ENCODE results near the gene TCERG1.

TCERG1 gene

DNA sequence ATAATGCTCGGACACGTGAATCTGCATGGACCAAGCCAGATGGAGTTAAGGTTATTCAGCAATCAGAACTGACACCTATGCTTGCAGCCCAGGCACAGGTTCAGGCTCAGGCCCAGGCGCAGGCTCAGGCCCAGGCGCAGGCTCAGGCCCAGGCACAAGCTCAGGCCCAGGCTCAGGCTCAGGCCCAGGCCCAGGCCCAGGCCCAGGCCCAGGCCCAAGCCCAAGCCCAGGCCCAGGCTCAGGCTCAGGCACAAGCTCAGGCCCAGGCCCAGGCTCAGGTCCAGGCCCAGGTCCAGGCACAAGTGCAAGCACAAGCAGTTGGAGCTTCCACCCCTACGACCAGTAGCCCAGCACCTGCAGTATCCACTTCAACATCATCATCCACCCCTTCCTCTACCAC lies 11.8 kb downstream of the TCERG1 start:
- no peak for DNase-seq

DNA sequence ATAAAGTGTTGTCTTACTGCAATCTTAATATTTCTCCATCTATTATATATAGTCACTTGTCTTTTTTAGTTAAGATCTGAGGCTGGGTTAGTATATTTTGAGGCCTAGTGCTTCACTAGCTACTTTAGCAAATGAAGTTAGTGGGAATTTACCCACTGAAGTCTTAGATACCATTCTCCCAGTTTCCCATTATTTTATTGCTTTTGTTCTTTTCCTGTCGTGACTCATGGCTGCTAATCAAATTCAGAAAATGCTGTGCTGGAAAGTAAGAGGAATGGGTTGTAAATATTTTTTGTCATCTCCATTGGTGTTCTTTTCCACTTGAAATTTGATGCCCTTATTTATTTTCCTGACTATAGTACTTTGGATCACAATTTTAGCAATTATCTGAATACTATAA lies 14.2 kb downstream of the TCERG1 start:
- DNase-seq, result no peak

DNA sequence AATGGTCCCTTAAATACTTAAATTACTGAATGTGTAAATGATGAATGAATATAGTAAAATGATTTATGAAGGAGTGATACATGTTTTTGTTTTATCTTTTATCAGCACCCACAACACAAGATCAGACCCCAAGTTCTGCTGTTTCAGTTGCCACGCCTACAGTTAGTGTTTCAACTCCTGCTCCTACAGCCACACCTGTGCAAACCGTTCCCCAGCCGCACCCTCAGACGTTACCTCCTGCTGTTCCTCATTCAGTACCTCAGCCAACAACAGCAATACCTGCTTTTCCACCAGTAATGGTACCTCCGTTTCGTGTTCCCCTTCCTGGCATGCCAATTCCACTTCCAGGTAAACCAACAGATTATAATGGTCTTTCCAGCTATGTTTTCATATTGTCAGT lies 16.3 kb downstream of the TCERG1 start:
- DNase-seq, result no peak

DNA sequence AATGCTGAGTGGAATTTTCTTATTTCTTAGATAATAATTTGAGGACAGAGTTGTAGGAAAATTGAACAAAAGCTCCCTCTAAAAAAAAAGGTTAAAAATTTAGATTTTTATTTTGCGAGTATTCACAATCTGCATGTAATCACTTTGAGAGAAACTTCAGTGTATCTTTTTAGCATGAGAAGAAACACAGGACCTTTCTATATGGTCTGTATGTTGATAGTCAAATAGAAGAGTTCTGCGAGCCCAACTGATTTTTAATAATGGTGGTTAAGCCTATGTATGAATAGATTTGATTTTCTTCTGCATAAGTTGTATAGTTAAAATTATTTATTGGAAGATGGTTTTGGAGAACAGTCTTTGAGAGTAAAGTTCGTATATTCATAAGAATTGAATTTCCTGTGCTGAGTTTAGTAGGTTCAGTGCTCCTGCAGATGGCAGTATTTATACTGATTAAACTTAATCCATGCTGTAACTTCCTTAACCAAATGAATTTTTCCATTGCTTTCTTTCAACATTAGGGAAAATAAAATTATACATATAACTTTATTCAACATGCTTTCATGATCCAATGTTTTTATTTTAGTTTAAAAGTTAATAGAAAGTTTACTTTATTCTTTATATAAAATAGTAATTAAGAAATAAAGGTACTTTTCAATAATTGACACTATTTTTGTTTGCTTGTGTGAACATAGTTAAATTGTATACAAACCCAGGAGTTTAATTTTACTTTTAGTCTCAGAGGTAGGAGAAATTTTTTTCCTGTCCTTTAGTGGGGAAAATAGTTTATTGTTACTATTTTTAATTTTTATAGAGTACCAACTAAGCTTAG lies 19.6 kb downstream of the TCERG1 start:
- peak; percentile 45 to 63 for DNase-seq

DNA sequence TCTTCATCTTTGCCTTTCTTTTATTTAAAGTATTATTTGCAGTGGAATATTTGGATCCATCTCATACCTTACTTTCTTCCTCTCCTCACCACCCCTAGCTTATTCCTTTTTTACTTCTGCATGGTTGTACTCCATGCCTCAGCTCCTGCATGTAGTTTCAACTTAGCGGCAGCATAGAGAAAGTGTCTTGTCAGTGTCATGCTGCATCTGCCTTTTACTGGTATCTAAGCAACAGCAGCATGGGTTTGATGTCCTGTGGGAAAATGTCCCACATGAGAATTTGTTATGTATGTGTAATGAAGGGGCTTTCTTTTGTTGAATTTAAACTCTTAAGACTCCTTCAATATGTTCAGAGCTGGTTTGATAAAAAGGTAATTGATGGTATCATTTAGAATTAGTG lies 20.6 kb downstream of the TCERG1 start:
- no peak for DNase-seq

DNA sequence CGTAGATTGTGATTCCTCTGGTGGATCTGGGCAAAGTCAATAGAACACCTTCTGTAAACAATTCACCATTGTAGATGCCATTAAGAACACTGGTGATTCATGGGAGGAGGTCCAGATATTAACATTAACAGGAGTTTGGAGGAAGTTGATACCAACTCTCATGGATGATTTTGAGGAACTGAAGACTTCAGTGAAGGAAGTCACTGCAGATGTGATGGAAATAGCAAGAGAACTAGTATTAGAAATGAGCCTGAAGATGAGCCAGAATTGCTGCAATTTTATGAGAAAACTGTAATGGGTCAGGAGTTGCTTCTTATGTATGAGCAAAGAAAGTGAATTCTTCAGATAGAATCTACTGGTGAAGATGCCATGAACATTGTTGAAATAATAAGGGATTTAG lies 26.9 kb downstream of the TCERG1 start:
- peak; percentile 43 to 46 for DNase-seq

DNA sequence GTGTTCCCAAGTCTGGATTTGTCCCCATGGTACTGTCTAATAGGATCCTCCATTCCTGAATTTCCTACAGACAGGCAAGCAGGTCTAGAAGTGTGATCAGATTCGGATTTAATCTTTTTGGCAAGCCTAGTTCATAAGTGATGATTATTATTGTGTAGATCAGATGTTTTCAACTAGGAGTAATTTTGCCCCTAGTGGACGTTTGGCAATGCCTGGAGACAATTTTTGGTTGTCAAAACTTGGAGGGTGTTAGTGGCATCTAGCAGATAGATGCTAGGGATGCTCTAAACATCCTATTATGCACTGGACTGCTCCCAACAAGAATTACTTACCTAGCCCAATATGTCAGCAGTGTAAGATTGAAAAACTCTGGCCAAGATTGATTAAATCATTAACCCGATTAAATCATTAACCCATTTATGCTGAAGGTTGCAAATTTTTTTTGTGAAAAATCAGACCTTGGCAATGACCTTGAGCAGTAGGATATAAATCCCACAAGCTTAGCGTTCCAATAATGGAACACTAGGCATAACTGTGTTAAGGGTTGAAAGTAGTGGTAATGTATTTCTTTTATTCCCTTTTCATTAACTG lies 28.2 kb downstream of the TCERG1 start:
- peak in 1 of 2 experiments; percentile 33 for DNase-seq

DNA sequence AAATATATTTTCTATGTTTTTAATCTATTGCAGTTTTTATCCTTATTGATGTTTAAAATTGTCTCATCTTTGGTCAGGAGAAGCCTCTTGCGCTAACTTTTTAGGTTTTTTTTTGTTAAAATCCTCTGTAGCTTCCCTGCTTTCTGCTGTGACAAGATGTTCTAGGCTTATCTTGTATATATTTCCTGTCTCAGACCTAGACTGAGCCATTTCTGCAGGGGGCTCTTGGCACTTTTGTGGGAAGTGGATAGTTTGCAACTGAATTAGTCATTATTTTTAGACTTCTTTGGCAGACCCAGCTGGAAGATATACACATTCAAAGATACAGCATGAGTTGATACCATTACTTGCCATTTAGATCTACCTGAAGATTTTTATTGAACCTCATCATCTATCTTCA lies 28.8 kb downstream of the TCERG1 start:
- peak; percentile 32 to 48 for DNase-seq

DNA sequence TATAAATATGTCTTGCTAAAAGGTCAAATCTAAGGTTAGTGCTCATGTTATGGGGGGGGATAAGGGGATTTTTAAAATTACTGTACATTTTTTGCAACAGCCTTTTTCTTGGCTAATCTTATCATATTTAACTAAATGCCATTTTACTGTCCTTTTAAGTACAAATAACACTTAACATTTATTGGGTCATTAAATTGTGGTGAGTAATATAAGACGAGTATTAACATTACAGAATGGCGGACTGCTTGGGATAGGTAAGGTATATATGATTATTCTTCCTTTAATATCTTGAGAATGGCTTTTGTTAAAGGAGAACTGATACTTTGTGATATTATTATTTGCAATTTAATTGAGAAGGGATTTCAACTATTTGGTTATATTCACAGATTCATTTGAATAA lies 35.6 kb downstream of the TCERG1 start:
- no peak for DNase-seq

DNA sequence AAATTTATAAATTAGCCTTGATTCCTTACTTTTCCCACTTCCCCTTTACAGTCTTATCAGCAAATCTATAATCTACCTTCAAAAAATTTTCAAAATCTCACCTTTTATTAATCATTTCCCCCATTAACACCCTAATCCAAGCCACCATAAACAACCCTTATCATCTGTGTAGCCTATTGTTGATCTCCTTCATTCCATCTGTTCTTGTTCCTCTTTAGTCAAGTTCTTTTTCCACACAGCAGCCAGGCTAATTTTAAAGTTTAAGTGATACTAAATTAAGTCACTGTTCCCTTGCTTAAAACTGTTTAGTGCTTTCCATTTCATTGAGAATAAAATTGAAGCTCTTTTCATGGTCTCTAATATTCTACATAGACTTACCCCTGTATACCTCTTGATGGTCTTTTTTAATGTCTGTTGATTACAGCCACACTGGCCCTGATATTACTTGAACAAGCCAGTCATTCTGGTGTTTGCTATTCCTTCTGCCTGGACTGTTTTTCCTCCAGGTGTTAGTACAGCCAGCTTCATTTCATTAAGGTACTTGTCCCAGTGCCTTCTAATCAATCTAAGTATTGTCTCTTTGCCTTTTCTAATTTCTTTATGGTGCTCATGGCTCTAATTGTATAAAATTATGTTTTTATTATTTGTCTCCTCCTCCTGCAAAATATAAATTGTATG lies 37.7 kb downstream of the TCERG1 start:
- no peak for DNase-seq

DNA sequence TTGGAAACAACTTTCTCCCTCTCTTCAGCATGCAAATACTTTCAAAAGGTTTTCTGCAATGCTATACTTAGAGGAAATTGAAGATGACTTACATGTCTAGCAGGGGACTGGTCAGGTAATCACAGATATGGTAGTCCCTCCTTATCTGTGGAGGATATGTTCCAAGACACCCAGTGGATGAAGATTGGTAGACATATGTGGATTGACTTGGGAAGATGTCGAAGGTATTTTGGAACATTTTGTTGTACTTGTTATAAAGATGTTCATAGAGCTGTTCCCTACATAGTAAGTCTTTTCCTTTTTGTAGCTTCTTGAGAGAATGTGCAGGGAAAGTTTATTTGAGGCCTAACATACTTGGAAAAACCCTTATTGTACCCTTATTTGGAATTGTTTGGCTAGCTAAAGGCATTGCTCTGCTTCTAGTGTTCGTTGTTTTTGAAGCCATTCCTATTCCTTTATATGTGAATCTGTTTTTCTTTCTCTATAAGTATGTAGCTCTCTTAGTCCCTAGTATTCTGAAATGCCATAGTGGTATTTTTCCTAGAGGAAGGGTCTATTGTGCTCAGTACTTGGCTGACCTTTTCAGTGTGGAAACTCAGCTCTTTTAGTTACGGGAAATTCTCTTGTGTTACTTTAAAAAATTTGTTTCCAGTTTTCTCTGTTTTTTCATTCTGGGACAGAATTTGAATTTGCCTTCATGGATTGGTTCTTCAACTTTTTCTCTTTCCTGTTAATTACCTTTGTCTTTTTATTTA lies 43.1 kb downstream of the TCERG1 start:
- no peak for DNase-seq

DNA sequence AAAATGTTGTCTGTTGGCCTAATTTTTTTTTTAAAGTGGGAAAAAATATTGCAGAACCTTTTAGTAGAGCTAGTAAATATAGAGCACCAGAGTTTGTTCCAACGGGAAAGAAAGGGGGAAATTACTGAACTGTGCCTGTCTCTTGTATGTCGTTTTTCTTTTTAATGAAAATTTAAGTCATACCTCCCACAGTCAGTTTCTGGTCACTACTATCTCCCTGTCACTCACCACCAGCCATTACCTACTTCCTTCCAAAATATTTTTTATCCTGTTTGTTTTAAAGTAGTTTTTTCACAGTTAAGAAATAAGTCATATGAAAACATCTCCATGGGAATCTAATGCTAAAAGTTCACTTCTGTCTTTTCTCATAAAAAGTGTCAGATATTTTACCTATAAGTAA lies 47.5 kb downstream of the TCERG1 start:
- DNase-seq, result no peak

DNA sequence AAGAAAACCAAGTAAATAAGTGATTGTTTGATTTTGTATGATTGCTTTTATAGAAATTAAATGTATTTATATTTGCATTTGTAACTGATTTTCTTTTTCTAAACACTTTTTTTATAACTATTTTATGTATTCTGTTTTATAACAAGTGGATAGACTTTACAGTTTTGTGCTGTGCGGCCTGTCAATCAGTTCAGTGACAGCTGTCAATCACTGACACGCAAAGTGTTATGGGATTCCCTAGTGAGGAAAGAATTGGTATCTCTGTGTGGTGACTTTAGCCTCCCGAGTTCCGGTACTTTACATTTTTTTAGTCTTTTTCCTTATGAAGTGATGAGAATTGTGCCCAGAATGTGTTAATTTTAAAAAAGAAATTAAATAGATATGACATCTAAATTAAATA lies 52.5 kb downstream of the TCERG1 start:
- DNase-seq, result no peak

DNA sequence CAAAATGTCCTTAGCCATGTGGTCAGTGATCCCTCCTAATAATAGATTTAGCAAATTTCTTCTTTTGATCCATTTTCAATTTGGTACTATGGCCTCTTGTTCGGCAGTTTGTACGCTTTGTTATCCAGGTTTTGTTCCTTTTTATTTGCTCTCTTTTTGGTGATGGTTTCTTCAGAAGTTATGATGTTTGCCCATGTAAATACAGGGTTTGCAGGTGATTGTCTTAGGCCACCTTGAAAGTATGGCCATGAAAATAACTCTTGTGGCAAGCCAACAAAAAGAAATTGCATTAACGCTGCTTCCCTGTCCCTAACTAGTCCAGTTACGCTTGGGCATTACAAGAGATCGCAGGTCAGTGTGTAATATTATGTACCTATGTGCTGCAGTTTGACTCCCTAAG lies 60.3 kb downstream of the TCERG1 start:
- DNase-seq, result no peak

DNA sequence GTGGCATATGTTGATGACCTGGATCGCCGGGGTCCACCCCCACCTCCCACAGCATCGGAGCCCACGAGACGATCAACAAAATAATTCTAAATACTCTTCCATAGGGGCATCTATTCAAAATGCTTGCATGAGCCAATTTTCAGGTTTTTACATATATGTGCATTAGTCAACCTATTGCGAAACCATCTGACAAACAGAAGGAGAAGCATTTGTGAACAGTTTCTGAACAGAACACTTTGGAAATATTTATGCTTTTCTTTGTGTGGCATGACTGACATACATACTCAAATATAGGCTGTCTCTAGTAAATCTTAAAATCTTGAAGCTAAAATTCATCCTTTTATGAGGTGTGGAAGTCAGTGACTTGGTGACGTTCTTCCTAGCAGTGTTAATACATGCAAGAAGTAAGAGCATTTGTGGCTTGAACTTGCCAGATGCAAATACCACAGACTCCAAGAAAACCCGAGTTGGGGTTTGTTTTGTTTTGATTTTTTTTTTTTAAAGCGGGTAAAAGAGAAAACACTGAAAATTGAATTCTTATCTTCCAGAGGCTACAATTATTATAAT lies 63.5 kb downstream of the TCERG1 start:
- DNase-seq, result no peak

DNA sequence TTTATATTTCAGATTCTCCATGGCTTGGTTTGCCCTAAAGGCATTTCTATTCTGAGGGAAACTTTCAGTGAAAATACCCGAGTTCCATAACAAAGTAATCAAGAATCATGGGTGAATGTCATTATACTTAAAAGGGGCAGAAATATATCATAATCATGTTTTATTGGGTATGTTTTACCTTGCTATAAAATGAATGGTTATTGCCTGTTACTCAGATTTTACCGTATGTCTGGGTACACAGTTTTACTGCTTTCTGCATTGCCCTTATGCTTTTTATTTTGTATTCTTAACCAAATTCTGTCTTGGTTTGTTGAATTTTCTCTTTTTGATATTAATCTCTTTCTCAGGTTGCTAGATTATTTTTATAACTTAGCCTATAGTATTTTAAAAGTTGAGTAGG lies 66.3 kb downstream of the TCERG1 start:
- no peak for DNase-seq

DNA sequence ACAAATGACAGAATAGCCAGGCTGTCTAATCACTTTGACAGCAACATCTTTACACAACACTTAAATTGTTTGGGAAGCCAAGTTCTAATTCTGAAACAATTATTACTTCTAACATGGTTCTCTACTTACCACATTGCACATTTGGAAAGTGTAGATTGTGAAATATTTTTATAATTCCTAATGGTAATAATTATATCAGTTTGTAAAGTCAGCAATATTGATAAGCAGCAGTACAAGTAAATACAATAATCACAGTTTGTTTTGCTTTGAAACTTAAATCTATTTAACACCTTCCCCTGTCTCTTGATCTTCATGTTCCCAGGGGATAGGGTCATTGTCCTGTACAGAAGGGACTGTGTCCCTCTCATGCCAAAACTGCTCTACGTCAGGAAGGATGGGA lies 67.4 kb downstream of the TCERG1 start:
- no peak for DNase-seq

DNA sequence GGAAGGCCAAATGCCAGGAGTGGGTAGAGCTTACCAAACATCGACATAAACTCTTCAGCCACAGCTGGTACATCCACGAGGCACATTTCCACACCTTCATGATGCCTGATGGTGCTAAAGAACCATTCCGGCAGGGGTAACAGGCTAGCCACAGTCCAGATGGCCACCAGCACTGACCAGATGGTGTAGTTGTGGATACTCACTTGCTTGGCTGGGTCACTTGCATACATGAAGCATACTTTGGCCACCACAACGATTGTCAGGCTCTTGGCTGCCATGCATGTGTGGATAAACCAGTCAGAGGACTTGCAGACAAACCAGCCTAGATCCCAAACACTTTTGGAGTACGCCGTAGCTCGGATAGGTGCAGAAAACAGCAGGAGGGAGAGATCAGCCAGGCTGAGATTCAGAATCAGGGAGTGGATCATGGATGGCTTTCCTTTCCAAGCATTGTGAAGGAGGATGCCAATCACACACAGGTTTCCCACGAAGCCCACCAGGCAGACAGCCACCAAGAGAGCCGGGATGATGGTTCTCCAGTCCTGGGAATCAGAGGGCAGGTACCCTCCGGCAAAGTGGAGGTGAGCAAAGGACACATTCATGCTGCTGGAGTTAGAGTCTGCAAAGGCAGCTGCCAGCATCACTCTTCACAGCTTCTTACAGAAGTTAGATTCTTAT lies 68.5 kb downstream of the TCERG1 start:
- no peak for DNase-seq

DNA sequence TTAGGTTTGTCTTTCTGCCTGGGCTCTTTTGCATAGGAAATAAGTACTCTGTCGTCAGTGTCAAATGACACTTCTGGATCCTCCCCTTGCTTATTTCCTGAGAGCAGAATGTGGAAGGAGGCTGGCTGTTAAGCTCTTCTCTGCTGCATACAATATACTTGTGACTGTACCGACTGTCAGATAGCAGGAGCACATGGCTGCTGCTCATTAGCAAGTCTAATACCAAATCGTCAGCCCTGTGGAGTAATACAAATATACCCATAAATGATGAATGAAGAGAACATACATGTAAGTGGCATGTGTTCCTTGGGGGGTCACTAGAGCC lies 69.0 kb downstream of the TCERG1 start, which contains the start of gene GPR151:
Gene GPR151 (minus strand): TSS at position 40 of the 325 bp plus-strand sequence. CDS start 77 bp downstream, outside the sequence.
- peak; percentile 83 to 84 for DNase-seq

DNA sequence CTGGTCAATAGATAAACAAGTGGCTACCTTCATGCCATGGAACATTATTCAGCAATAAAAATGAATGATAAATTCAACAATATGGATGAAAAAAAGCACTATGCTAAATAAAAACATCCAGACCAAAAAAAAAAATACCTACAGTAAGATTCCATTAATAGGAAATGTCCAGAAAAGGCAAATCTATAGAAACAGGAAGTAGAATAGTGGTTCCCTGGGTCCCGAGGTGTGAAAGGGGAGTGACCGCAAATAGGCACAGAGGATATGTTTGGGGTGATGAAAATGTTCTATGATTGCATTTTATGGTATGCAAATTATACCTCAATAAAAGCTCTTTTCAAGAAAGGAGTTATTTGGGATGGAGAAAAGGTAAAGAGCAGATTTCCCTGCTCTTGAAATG lies 72.4 kb downstream of the TCERG1 start:
- no peak for DNase-seq

DNA sequence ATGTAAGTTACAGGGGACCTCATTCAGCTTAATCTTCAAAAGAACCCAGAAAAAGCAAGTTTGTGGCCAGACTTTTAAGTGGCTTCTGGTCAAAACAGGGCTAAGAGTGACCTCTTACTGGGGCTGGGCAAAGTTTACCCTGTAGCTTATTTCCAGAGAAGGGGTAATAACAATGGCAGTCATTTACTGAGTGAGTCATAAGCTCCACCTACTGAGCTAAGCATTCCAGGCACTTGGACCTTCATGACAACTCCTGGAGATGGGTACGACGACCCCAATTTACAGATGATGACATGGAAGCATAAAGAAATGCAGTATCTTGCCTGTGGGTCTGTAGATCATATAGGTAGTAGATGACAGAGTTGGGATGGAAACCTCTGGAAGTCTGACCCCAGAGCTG lies 73.6 kb downstream of the TCERG1 start:
- DNase-seq, result no peak

DNA sequence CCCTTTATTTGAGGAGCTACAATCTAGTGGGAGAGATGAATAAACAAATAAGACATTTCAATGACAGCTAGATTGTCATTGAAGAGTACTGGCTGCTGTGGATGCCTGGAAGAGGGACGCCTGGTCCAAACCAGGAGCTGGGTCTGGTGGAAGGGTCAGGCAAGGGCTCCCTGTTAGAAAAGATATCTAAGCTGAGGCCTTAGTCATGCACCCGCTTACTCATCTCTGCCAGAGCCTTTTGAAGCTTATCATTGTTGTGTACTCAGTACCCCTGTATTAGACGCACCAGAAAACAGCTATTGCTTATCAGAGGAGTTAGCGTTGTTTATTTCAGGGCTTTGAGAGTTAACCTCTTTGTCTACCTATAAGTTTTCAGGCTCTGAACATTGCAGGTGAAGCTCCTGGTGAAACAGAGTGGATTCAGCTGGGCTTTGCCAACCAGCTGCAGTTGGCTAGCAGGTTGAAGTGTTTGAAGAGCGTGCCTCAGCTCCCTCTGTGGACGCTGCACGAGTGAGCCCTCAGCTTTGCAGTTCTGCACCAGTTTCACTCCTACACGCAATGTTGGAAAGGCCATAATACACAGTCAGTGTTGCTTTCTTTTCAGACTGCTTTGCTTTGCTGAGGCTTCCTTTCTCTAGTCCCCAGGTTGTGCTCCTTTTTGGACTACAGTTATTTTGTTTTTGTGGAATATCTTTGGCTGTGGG lies 74.4 kb downstream of the TCERG1 start:
- no peak for DNase-seq
